ENCODE measurements around the gene AGPAT2. TPM values are rescaled to one million over a fixed set of nuclear protein-coding genes. Genes with fewer than 3 reads are reported as not detected.

AGPAT2 gene
- total RNA-seq, 1 experiment from 2014 or later: 77.9 TPM

- peak; percentile 75 for TF ChIP-seq CTCF (IDR thresholded peaks at IDR 0.05)
- no peak for TF ChIP-seq TCF7L2 (IDR thresholded peaks at IDR 0.05; ENCODE audit: low read depth, low read length)
- Histone ChIP-seq H3K27ac (ENCODE audit: low read length) (no peak overlapping the region; the same call in 1 of the 2 replicates), H3K4me3 (ENCODE audit: low read depth in 2 of 2, low read length in 2 of 2) (no peak overlapping the region), H3K4me1 (ENCODE audit: control insufficient read depth, insufficient read depth, low read length) (peaks cover 16% of the 10 kb centered on the region), H3K9me3 (ENCODE audit: control insufficient read depth, insufficient read depth, low read depth, low read length) (no peaks in the 10 kb centered on the region), H3K27me3 (ENCODE audit: control insufficient read depth, insufficient read depth, low read length) (no peaks in the 10 kb centered on the region), H3K36me3 (ENCODE audit: control insufficient read depth, insufficient read depth, low read length) (no peaks in the 10 kb centered on the region)
- peak; percentile 71 for ATAC-seq
- no TSS peak for BruUV-seq (replicated peaks)
- no peak for DNase-seq (ENCODE audit: low read depth, low spot score)
- in situ Hi-C loops (cut with HindIII; ENCODE audit: low pct_unique_long_range_greater_than_20kb, low sequenced_read_pairs) (no loop called here), intact Hi-C loops (cut with micrococcal nuclease; ENCODE audit: unreplicated experiment) (no loop called here)
- ChIA-PET CTCF (interaction anchor here (0.6 to 3.4 kb wide), 5 partner anchors 10 to 141 kb away, joined by 3 to 18 read pairs (median 5); no protein-coding TSS in a partner anchor), POLR2A (no interaction called here)
These were observed 61.9 kb downstream of the AGPAT2 start for GRCh38 chr9:136625101-136626065.

- H3K36me3 ChIP-seq (ENCODE audit: control insufficient read depth, insufficient read depth, low read length): no peaks in the 10 kb centered on the region
- in situ Hi-C loops (cut with HindIII; ENCODE audit: low pct_unique_long_range_greater_than_20kb, low sequenced_read_pairs): no loop called here
- no peak for TF ChIP-seq REST (IDR thresholded peaks at IDR 0.05; ENCODE audit: insufficient read depth in 1 of 2, low read depth in 2 of 2, low read length in 1 of 2)
- TF ChIP-seq CTCF (IDR thresholded peaks at IDR 0.05): no peak
- no peak for TF ChIP-seq TCF7L2 (IDR thresholded peaks at IDR 0.05; ENCODE audit: low read depth, low read length)
- TF ChIP-seq POLR2AphosphoS5 (IDR thresholded peaks at IDR 0.05; ENCODE audit: low read depth, low read length): no peak
- no peak for TF ChIP-seq SIN3A (IDR thresholded peaks at IDR 0.05; ENCODE audit: borderline replicate concordance, insufficient read depth, low read depth, low read length)
- CTCF ChIA-PET: interaction anchor here (0.5 to 3.4 kb wide), 3 partner anchors 16 to 443 kb away, joined by 3 to 18 read pairs (median 3); no protein-coding TSS in a partner anchor
- BruUV-seq (replicated peaks): no TSS peak
- H3K9me3 ChIP-seq (ENCODE audit: control insufficient read depth, insufficient read depth, low read depth, low read length): no peaks in the 10 kb centered on the region
- H3K27ac ChIP-seq (ENCODE audit: low read length): no peak overlapping the region
- intact Hi-C loops (cut with micrococcal nuclease; ENCODE audit: unreplicated experiment): no loop called here
- POLR2A ChIA-PET: no interaction called here
- no peaks in the 10 kb centered on the region for H3K27me3 ChIP-seq (ENCODE audit: control insufficient read depth, insufficient read depth, low read length)
- DNase-seq (ENCODE audit: low read depth, low spot score): no peak
- ATAC-seq: peak; percentile 44
- peaks cover 16% of the 10 kb centered on the region for H3K4me1 ChIP-seq (ENCODE audit: control insufficient read depth, insufficient read depth, low read length)
- H3K4me3 ChIP-seq (ENCODE audit: low read depth in 2 of 2, low read length in 2 of 2): no peak overlapping the region
These were observed 62.9 kb downstream of the AGPAT2 start for GRCh38 chr9:136624184-136624951.
